ENCODE data around the gene LAMTOR1. TPM values are rescaled to one million over a fixed set of nuclear protein-coding genes. Genes with fewer than 3 reads are reported as not detected.

The LAMTOR1 gene
- total and polyA plus RNA-seq, 2 of the 8 experiments (the other 6 are each of a cell fraction or from before 2014, with no cell fraction given): 82.1 to 160 TPM

- TF ChIP-seq KDM1A (IDR thresholded peaks at IDR 0.05; ENCODE audit: borderline replicate concordance, low read length) (no peak), CHD2 (IDR thresholded peaks at IDR 0.05; ENCODE audit: low read length) (peak; percentile 10), TEAD4 (IDR thresholded peaks at IDR 0.05; ENCODE audit: low read depth, low read length) (0 out of 2 replicates have a peak, but pooled peaks have one; percentile 1)
Measured at GRCh38 chr11:72102946-72103753, at the start of gene LAMTOR1 (continued).
